Fibroblast of pulmonary artery (primary cell): ENCODE data around the gene CEP19.
A peak's percentile ranks its signal among the peaks of the same experiment; 100 is the strongest.

Experiments
- DNase-seq: peaks from one replicate; pipeline ENCODE4 v3.0.0-alpha.2; 2010; ENCODE audit warnings: low read depth
- H3K4me3 ChIP-seq: replicated peaks from 2 replicates; pipeline ENCODE4 v1.5.1; 2011; ENCODE audit warnings: low read depth, mild to moderate bottlenecking, control low read depth, low read length, moderate library complexity
- CTCF ChIP-seq: IDR thresholded peaks from 2 replicates; pipeline ENCODE4 v1.5.1; 2011; ENCODE audit warnings: mild to moderate bottlenecking, control low read depth, low read length, inconsistent platforms; ENCODE audit errors: missing control alignments

The CEP19 gene

GRCh38 chr3:196706327-196706726 is 5.7 kb downstream of the CEP19 start:
- no peak overlapping the region for H3K4me3 ChIP-seq
- no peak for TF ChIP-seq CTCF
- no peak for DNase-seq

GRCh38 chr3:196700801-196701200 is 11.2 kb downstream of the CEP19 start:
- no peak for TF ChIP-seq CTCF
- no peak for DNase-seq

GRCh38 chr3:196699749-196700148 is 12.3 kb downstream of the CEP19 start:
- TF ChIP-seq CTCF, result no peak
- H3K4me3 ChIP-seq, result no peak overlapping the region
- DNase-seq, result no peak

More at GRCh38 chr3:196700801-196701200, 11.2 kb downstream of the CEP19 start:
- H3K4me3 ChIP-seq, result no peak overlapping the region

GRCh38 chr3:196697270-196697669 is 14.8 kb downstream of the CEP19 start:
- no peak for TF ChIP-seq CTCF
- H3K4me3 ChIP-seq, result no peak overlapping the region
- no peak for DNase-seq

- H3K4me3 ChIP-seq, result no peak overlapping the region
- DNase-seq, result no peak
- TF ChIP-seq CTCF, result no peak
Measured at GRCh38 chr3:196695849-196696226, 16.2 kb downstream of the CEP19 start.

- no peak overlapping the region for H3K4me3 ChIP-seq
- DNase-seq, result no peak
- no peak for TF ChIP-seq CTCF
Measured at GRCh38 chr3:196694941-196695848, 16.9 kb downstream of the CEP19 start.

GRCh38 chr3:196694202-196694638 is 17.8 kb downstream of the CEP19 start:
- TF ChIP-seq CTCF, result peak; percentile 13
- no peak overlapping the region for H3K4me3 ChIP-seq
- peak; percentile 41 for DNase-seq
